HG02798 (cell line): Measurements from ENCODE around the gene PDGFA.

Source experiments
- ATAC-seq: cut with Tn5 transposase; IDR thresholded peaks from one replicate; pipeline ENCODE4 v1.9.1; 2021; ENCODE audit warnings: mild to moderate bottlenecking; ENCODE audit not compliant: unreplicated experiment, poor library complexity

The PDGFA gene

DNA sequence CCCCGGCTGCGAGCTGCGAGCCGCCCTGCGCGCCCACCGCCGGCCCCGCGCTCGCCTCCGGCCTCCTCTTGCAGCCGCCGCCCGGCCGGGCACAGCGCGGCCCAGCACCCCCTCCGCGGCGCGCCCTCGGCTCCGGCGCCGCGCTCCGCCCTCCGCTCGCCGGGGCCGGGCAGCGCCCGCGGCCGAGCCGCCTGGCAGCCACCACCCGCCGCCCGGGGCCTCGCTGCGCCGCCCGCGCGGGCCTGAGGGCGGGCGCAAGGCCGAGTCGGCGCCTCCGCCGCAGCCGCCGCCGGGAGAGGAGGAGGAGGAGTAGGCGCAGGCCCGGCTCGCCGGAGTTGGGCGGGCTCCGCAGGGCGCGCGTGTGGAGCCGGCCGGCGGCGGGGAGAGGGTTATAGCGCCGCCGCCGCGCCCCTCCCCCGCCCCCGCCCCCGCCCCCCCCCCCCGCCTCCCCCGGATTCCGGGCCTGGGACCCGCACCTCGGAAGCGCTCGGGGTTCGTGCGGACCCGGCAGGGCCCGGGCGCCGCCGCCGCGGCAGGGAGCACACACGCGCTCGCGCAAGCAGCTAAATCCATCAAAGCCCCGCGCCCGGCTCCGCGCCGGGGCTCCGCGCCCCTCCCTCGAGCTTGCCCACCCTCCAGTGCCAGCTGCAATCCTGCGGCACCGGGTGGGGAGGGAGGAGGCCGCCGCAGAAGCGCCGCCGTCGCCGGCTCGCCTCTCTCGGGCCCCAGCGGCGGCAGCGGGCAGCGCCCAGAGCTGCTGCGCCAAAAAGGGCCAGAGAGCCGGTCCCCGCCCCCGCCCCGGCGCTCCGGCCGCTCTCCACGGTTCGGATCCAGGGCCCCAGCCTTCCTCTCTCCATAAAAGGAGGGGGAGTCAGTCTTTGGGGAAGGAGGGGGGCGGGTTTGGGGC lies at the start of gene PDGFA:
PDGFA (minus strand) TSS at position 363 of the 907 bp plus-strand sequence. CDS start 845 bp downstream, outside the sequence.
- ATAC-seq: no peak

GRCh38 chr7:568031-568951 lies 48.6 kb upstream of the PDGFA start:
- ATAC-seq: no peak

- no peak for ATAC-seq
Observed at GRCh38 chr7:567305-567883, 47.7 kb upstream of the PDGFA start.

- no peak for ATAC-seq
Observed at GRCh38 chr7:566100-566499, 46.5 kb upstream of the PDGFA start.

DNA sequence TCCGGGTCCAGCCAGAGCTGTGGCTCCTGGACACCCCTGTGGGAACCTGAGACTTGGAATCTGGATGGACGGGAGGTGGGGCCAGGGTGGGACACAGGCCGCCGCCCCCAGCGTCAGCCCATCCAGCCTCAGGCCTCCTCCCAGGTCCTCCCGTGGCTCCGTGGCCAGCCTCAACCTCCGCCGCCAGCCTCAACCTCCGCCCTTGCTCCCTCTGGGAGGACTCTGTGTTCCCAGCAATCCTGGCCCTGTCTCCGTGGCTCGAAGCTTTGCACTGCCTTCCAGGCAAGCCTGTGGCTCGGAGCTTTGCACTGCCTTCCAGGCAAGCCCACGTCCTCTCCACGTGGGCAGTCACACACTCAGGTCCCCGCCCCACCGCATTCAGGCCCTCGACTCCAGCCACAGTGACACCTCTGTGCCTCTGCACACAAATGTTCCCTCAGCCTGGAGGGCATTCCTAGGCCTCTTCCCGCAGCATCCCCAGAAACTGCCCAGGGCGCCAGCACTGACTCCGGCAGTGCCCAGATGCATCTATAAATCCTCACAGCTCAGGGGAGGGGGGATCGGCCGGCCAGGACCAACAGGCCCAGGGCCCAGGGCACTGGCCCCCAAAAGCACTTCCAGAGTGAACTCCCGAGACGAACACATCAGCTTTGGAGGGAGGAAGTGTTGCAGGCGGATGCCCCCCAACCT lies 44.7 kb upstream of the PDGFA start:
- no peak for ATAC-seq

- ATAC-seq: no peak
Observed at GRCh38 chr7:563629-564170, 44.1 kb upstream of the PDGFA start.

DNA sequence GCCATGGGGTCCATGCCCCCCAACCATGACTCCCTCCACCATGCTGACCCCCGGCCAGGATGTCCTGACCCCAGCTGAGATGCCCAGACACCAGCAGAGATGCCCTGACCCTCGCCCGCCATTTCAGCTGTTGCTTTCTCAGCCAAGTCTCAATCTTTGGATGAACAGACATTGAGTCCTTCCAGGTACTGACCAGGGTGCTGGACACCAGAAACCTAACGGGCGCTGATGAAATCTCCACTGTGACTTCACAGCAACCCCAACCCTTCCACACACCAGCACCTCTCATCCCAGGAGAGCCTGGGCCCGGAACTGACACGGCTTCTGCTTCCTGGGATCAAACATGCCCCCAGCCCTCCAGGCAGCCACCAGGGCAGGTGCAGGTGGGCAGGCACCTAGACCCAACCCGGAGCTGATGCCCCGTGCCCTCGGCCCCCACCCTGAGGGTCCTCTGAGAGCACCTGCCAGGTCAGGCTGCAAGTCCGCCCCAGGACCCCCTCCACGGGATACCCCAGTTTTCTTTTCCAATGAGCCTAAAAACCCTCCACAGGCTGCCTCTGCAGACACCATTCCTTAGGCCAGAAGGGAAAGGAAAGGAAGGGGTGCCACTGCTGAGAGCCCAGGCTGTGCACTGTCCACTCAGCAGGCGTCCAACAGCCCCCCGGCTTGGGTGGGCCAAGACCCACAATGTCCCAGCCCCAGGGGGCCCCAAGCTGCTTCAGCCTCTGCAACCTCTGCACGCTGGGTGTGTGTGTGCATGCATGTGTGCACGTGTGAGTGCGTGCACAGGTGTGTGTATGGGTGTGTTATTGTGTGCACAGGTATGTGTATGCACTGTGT lies 43.4 kb upstream of the PDGFA start:
- no peak for ATAC-seq

DNA sequence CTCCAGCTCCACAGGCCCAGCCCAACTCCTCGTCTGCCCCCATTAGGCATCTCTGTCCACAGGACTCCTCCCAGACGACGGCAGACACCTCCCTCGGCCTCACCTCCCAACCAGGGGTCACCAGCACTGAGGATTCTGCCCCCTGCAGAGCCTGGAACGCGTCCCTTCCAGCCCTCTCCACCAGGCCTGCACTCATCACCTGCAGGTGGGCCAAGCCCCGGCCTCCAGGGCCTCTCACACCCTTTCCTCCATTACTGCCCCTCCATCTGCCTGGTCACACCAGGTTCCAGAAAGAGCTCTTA lies 42.7 kb upstream of the PDGFA start:
- no peak for ATAC-seq

GRCh38 chr7:561631-562373 lies 42.2 kb upstream of the PDGFA start:
- no peak for ATAC-seq

GRCh38 chr7:560966-561630 lies 41.5 kb upstream of the PDGFA start:
- no peak for ATAC-seq

- ATAC-seq: no peak
Observed at GRCh38 chr7:559396-559705, 39.7 kb upstream of the PDGFA start.

DNA sequence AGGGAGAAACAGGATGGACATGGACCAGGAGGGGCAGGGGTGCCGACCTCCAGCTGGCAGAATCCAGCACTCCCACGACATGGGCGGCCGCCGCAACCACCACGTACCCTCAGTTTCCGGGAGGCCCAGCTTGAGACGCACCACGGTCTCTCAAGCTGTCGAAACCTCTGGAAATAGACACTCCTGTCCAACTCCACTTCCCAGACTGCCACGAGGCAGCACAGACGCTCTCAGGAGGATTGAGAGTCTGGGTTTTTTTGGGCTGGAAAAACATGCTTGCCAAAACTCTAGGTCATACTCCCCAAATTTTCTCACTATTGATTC lies 37.9 kb upstream of the PDGFA start:
- ATAC-seq: no peak

- ATAC-seq: no peak
Observed at GRCh38 chr7:556837-557557, 37.4 kb upstream of the PDGFA start.

DNA sequence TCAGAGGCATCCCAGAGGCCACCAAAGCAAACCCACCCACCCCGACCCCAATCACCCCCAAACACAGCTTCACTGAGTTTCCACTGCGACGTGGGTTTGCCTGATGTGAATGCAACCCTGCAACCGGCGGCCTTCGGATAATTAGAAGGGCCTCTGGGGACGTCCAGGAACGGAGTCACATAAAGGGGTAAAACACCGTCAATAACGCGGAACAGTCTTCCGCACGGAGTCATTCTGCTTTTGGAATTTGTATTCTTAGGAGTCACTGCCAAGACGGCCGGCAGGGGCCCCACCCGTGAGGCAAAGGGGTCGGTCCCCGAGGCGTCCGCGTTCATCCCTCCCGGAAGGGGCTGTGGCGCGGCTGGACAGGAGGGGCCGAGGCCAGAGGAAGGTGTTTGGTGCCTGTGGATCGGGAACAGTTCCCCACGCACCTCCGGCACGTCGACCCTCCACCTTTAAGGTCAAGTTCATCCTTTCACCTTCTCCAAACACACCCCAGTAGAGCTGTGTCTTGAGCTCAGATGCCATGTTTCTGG lies 36.7 kb upstream of the PDGFA start:
- ATAC-seq: no peak

DNA sequence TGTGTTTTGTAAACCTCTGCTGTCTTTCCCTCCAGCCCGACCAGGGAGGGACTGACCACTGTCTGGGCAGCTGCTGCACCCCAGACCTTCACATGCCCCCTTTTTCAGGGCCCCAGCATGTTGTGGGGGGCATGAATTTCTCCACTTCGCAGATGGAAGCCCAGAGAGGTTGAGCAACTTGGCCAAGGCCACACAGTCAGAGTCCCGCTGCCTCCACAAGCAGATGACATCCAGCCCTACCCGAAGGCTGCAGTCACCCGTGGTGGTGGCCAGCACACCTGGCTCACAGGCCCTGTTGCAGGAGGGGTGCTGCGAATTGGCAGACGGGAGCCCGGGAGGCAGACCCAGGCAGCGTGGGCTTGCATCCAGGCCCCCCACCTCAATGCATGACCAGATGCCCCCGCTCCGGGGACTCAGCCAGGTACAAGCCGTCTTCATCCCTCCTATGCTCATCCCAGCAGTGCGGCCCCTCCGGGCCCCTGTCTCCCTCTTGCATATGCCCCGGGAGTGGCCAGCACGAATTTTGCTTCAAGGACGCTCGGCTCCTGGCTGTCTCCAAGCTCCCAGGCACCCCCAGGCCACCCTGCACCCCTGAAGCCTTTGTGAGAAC lies 36.0 kb upstream of the PDGFA start:
- no peak for ATAC-seq

DNA sequence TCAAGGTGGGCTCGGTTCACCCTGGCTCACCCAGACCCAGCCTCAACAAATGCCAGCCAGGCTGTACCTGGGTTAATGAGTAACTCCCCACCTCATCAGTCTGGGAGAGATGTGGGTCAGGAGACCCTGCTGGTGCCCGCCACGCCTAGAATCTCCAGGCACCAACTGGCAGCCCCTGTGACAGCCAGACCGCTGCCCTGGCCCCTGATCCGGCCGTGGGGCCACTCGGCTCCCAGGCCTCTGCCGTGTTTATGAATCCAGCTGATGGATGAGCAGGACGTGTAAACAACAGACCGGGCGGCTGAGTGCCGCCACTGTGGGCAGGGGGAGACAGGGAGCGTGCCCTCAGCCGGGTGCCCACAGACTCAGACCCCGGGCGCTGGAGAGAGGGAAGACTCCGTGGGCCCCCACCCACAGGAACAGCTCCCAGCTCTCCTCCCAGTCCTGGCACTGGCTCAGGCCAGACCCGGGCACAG lies 34.0 kb upstream of the PDGFA start:
- no peak for ATAC-seq
